Gastroesophageal sphincter (tissue), 4 donors: Measurements from ENCODE around the gene PRTG. TPM values are rescaled to one million over a fixed set of nuclear protein-coding genes. Genes with fewer than 3 reads are reported as not detected.
"Not testable (repeated sequence)": the region's sequence is repeated elsewhere in the genome, so short reads cannot be mapped to it uniquely, and the experiment has no call there.

Experiments used
- ATAC-seq: fragments of 150-250 bp; one replicate; pipeline ENCODE4 v1.9.1; 2016; ENCODE audit warnings: mild to moderate bottlenecking, moderate library complexity
- H3K27ac ChIP-seq, 4 donors: fragments of 200-600 bp; sonication (generic) in 3 of 4; 1 replicate in 3 of 4; 2 replicates in 1 of 4; pipeline ENCODE4 v1.5.1; 2016 to 2019
- H3K27me3 ChIP-seq: fragments of 200-600 bp; sonication (generic); one replicate; pipeline ENCODE4 v1.5.1; 2019
- H3K36me3 ChIP-seq, 2 donors: fragments of 200-600 bp; sonication (generic); one replicate each; pipeline ENCODE4 v1.5.1; 2019; ENCODE audit warnings: control low read depth in 1 of 2
- H3K4me1 ChIP-seq, 3 donors: fragments of 200-600 bp; sonication (generic); 1 replicate in 2 of 3; 2 replicates in 1 of 3; pipeline ENCODE4 v1.5.1; 2016 to 2019; ENCODE audit warnings: control low read depth in 2 of 3
- H3K4me3 ChIP-seq, 2 donors: fragments of 200-600 bp; sonication (generic); one replicate each; pipeline ENCODE4 v1.5.1; 2019; ENCODE audit warnings: mild to moderate bottlenecking in 1 of 2, moderate library complexity in 1 of 2
- H3K9me3 ChIP-seq, 3 donors: fragments of 200-600 bp; sonication (generic); one replicate each; pipeline ENCODE4 v1.5.1; 2017 to 2019; ENCODE audit warnings: control low read depth in 2 of 3
- CTCF ChIP-seq, 4 experiments: fragments of 200-600 bp in 2 of 4; fragments of 450-650 bp in 2 of 4; sonication (generic) in 1 of 4; IDR thresholded peaks; one replicate each; pipeline ENCODE4 v1.5.1; 2017 to 2019; ENCODE audit warnings: antibody characterized with exemption in 4 of 4, mild to moderate bottlenecking in 2 of 4, moderate library complexity in 2 of 4
- EP300 ChIP-seq: sonication (generic); formaldehyde crosslinking; IDR thresholded peaks from one replicate; pipeline ENCODE4 v1.6.1; 2017; ENCODE audit warnings: antibody characterized with exemption, mild to moderate bottlenecking
- POLR2A ChIP-seq, 2 donors: fragments of 450-650 bp; IDR thresholded peaks; one replicate each; pipeline ENCODE4 v1.6.1; 2017; ENCODE audit warnings: antibody characterized with exemption in 2 of 2, mild to moderate bottlenecking in 2 of 2, moderate library complexity in 1 of 2
- POLR2AphosphoS5 ChIP-seq: sonication (generic); formaldehyde crosslinking; IDR thresholded peaks from one replicate; pipeline ENCODE4 v1.6.1; 2017; ENCODE audit warnings: antibody characterized with exemption
- WGBS, 2 donors: methylation state at CpG; one replicate each; pipeline ENCODE4 v1.1.5; 2018; ENCODE audit warnings: low coverage in 1 of 2; 5-methylcytosine and 5-hydroxymethylcytosine counted together
- total RNA-seq, 4 donors: library from RNA; depleted of rRNA; stranded (reverse); fragments of >200 nt; gene quantifications; one replicate each; pipeline ENCODE4 v1.1.0, GENCODE V29; 2016

The PRTG gene
- 1 to 10 TPM in 3 of 4 donors, under 1 TPM in 1; 0.81 to 3.3 (median 1.2) TPM for total RNA-seq

- peak; percentile 92 for ATAC-seq
- 3% methylated on average over 6 of the region's 75 CpGs; no CpG with 5 or more reads in 1 of the 2 donors for WGBS, 2 donors
- Histone ChIP-seq H3K9me3 (no peaks in the 10 kb centered on the region), H3K27ac (peak within 1 kb of the TSS in 3 of 4 donors; percentile 47 to 76 (median 73)), H3K27me3 (peaks cover 49% of the 10 kb centered on the region), H3K4me1 (peaks cover 0 to 31% (median 4%) of the 10 kb centered on the region in 3 donors), H3K36me3 (no peaks in the 10 kb centered on the region), H3K4me3 (peak within 1 kb of the TSS; percentile 55 to 85)
- TF ChIP-seq EP300 = no peak
- peak in 1 of 4 experiments; percentile 10 for TF ChIP-seq CTCF (IDR thresholded peaks at IDR 0.05)
Observed at GRCh38 chr15:55742927-55743728, at the start of gene PRTG. Gene PRTG (minus strand): TSS chr15:55743152. CDS start chr15:55742931, 221 bp downstream.

- H3K27me3 ChIP-seq = no peaks in the 10 kb centered on the region
- no peak overlapping the region for H3K27ac ChIP-seq
- WGBS, 2 donors = no CpG with 5 or more reads among the region's 3 CpGs
- H3K9me3 ChIP-seq = no peaks in the 10 kb centered on the region
- no peak for TF ChIP-seq POLR2AphosphoS5
- no peak for TF ChIP-seq POLR2A (IDR thresholded peaks at IDR 0.05)
- no peak for TF ChIP-seq EP300
- no peak for TF ChIP-seq CTCF (IDR thresholded peaks at IDR 0.05)
- H3K36me3 ChIP-seq = no peaks in the 10 kb centered on the region
- peaks cover 0 to 7% (median 0%) of the 10 kb centered on the region in 3 donors for H3K4me1 ChIP-seq
- no peak for ATAC-seq
- no peak overlapping the region for H3K4me3 ChIP-seq
Observed at GRCh38 chr15:55791551-55792400, 48.8 kb upstream of the PRTG start.

- H3K27me3 ChIP-seq = no peaks in the 10 kb centered on the region
- H3K27ac ChIP-seq = no peak overlapping the region
- WGBS, 2 donors = 81 to 84% methylated on average over 8 of the region's 8 CpGs
- no peaks in the 10 kb centered on the region for H3K9me3 ChIP-seq
- no peak for ATAC-seq
- TF ChIP-seq EP300 (no peak), POLR2A (IDR thresholded peaks at IDR 0.05) (no peak), POLR2AphosphoS5 (no peak), CTCF (IDR thresholded peaks at IDR 0.05) (peak; percentile 30 to 53 (median 34))
- H3K4me1 ChIP-seq = no peaks in the 10 kb centered on the region
- H3K36me3 ChIP-seq = no peaks in the 10 kb centered on the region
- H3K4me3 ChIP-seq = no peak overlapping the region
Observed at GRCh38 chr15:55789066-55789660, 46.2 kb upstream of the PRTG start.

GRCh38 chr15:55786341-55786740 lies 43.4 kb upstream of the PRTG start:
- no peaks in the 10 kb centered on the region for H3K4me1 ChIP-seq
- TF ChIP-seq POLR2A (IDR thresholded peaks at IDR 0.05) = no peak
- no peak for TF ChIP-seq CTCF (IDR thresholded peaks at IDR 0.05)
- no peak for TF ChIP-seq EP300
- H3K27ac ChIP-seq = no peak overlapping the region
- H3K9me3 ChIP-seq = no peaks in the 10 kb centered on the region
- H3K27me3 ChIP-seq = no peaks in the 10 kb centered on the region
- H3K36me3 ChIP-seq = no peaks in the 10 kb centered on the region
- no peak overlapping the region for H3K4me3 ChIP-seq
- WGBS, 2 donors = 83% methylated on average over 1 of the region's 3 CpGs; no CpG with 5 or more reads in 1 of the 2 donors
- no peak for ATAC-seq

GRCh38 chr15:55785593-55785992 lies 42.6 kb upstream of the PRTG start:
- H3K4me3 ChIP-seq, H3K27me3 ChIP-seq, ATAC-seq, H3K27ac ChIP-seq, H3K9me3 ChIP-seq, H3K36me3 ChIP-seq, H3K4me1 ChIP-seq: not testable (repeated sequence)
- 86 to 88% methylated on average over 5 to 6 of the region's 9 CpGs for WGBS, 2 donors
